A673 (cell line): Measurements from ENCODE around the gene CSNK2A1.

Source experiments
- EZH2 ChIP-seq: fragments of 200-600 bp; sonication (generic); IDR thresholded peaks from 2 replicates; pipeline ENCODE4 v1.6.1; 2017; ENCODE audit warnings: borderline replicate concordance, low read depth, mild to moderate bottlenecking, mixed read lengths, antibody characterized with exemption, low read length; ENCODE audit not compliant: poor library complexity, severe bottlenecking
- TF ChIP-seq, protein P1 (sequence below): fragments of 300-800, 200-600 bp; sonication (generic); conservative IDR thresholded peaks from 2 replicates; pipeline ENCODE4 v1.5.1; 2017; ENCODE audit warnings: low read depth, mild to moderate bottlenecking, antibody characterized with exemption, low read length, moderate library complexity, mixed read lengths

DNA sequence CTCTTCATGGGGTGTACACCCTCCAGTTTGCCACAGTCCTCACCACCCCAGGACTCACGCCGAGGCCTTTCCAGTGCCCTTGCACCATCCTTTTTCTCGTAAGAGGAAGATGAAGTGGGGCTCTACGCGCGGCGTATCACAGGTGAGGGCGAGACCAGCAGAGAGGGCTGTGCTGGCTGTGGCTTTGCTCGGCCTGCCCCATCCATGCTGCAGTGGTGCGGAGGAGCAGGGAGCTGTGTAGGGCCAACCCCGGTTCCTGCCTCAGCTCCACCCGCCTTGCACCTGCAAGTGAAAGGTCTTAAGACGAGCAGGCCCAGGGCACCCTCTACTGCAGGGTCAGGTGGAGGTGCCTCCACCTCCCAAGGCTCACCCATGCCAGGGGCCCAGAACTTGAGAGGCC lies 111.4 kb downstream of the CSNK2A1 start:
- TF ChIP-seq, protein P1, sequence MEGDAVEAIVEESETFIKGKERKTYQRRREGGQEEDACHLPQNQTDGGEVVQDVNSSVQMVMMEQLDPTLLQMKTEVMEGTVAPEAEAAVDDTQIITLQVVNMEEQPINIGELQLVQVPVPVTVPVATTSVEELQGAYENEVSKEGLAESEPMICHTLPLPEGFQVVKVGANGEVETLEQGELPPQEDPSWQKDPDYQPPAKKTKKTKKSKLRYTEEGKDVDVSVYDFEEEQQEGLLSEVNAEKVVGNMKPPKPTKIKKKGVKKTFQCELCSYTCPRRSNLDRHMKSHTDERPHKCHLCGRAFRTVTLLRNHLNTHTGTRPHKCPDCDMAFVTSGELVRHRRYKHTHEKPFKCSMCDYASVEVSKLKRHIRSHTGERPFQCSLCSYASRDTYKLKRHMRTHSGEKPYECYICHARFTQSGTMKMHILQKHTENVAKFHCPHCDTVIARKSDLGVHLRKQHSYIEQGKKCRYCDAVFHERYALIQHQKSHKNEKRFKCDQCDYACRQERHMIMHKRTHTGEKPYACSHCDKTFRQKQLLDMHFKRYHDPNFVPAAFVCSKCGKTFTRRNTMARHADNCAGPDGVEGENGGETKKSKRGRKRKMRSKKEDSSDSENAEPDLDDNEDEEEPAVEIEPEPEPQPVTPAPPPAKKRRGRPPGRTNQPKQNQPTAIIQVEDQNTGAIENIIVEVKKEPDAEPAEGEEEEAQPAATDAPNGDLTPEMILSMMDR: no peak
- no peak for TF ChIP-seq EZH2
